Large intestine (tissue), 3 donors: ENCODE data around the gene PTPRM. TPM values are rescaled to one million over a fixed set of nuclear protein-coding genes. Genes with fewer than 3 reads are reported as not detected.

Experiments used
- DNase-seq, 2 donors: peaks; one replicate each; pipeline versions ENCODE4 v3.0.0 to v3.0.0-alpha.2; 2013
- H3K27ac ChIP-seq: one replicate; pipeline ENCODE4 v1.5.1; 2013; ENCODE audit warnings: low read length
- H3K27me3 ChIP-seq: 2 replicates; pipeline ENCODE4 v1.6.1; 2013; ENCODE audit warnings: low read length; ENCODE audit not compliant: control insufficient read depth, insufficient read depth
- H3K36me3 ChIP-seq: 2 replicates; pipeline ENCODE4 v1.6.1; 2013; ENCODE audit warnings: low read length; ENCODE audit not compliant: control insufficient read depth, insufficient read depth
- H3K4me1 ChIP-seq: one replicate; pipeline ENCODE4 v1.6.1; 2013; ENCODE audit warnings: low read length; ENCODE audit not compliant: control insufficient read depth, insufficient read depth
- H3K4me3 ChIP-seq: one replicate; pipeline ENCODE4 v1.5.1; 2013; ENCODE audit warnings: low read length
- H3K9me3 ChIP-seq: one replicate; pipeline ENCODE4 v1.6.1; 2013; ENCODE audit warnings: mild to moderate bottlenecking, low read depth, low read length, moderate library complexity; ENCODE audit not compliant: control insufficient read depth
- WGBS: methylation state at CpG from one replicate; pipeline ENCODE4 v1.1.5; 2013; ENCODE audit warnings: low lambda C conversion rate; ENCODE audit not compliant: insufficient coverage; 5-methylcytosine and 5-hydroxymethylcytosine counted together
- polyA plus RNA-seq: library from polyadenylated mRNA; unstranded; fragments of 120-200 nt; gene quantifications from one replicate; pipeline ENCODE4 v1.2.1, GENCODE V29; 2013

PTPRM gene
- polyA plus RNA-seq, 1 donor = 27.2 TPM

- Histone ChIP-seq H3K4me1 (no peaks in the 10 kb centered on the region), H3K36me3 (no peaks in the 10 kb centered on the region), H3K4me3 (no peak overlapping the region), H3K9me3 (no peaks in the 10 kb centered on the region), H3K27ac (no peak overlapping the region), H3K27me3 (no peaks in the 10 kb centered on the region)
- 80% methylated on average over 1 of the region's 5 CpGs for WGBS
- DNase-seq = no peak
Measured at GRCh38 chr18:7899078-7899477, 332.0 kb downstream of the PTPRM start.

- Histone ChIP-seq H3K4me3 (no peak overlapping the region), H3K27me3 (no peaks in the 10 kb centered on the region), H3K36me3 (no peaks in the 10 kb centered on the region), H3K27ac (no peak overlapping the region), H3K4me1 (no peaks in the 10 kb centered on the region), H3K9me3 (no peaks in the 10 kb centered on the region)
- no peak for DNase-seq
- 100% methylated on average over 2 of the region's 5 CpGs for WGBS
Measured at GRCh38 chr18:7900091-7900490, 333.0 kb downstream of the PTPRM start.

- no peak for DNase-seq
- Histone ChIP-seq H3K4me1 (no peaks in the 10 kb centered on the region), H3K9me3 (no peaks in the 10 kb centered on the region), H3K4me3 (no peak overlapping the region), H3K27me3 (no peaks in the 10 kb centered on the region), H3K36me3 (no peaks in the 10 kb centered on the region), H3K27ac (no peak overlapping the region)
- WGBS = no CpG with 5 or more reads among the region's 1 CpG
Measured at GRCh38 chr18:7901657-7902056, 334.5 kb downstream of the PTPRM start.

- 88% methylated on average over 4 of the region's 5 CpGs for WGBS
- H3K36me3 ChIP-seq = no peaks in the 10 kb centered on the region
Measured at GRCh38 chr18:7902399-7902839, 335.3 kb downstream of the PTPRM start.

GRCh38 chr18:7904529-7904928 lies 337.4 kb downstream of the PTPRM start:
- no peaks in the 10 kb centered on the region for H3K27me3 ChIP-seq
- no peaks in the 10 kb centered on the region for H3K4me1 ChIP-seq
- DNase-seq = no peak
- H3K4me3 ChIP-seq = no peak overlapping the region
- no peaks in the 10 kb centered on the region for H3K9me3 ChIP-seq
- no peaks in the 10 kb centered on the region for H3K36me3 ChIP-seq
- H3K27ac ChIP-seq = no peak overlapping the region
- 100% methylated on average over 1 of the region's 2 CpGs for WGBS

More at GRCh38 chr18:7902399-7902839, 335.3 kb downstream of the PTPRM start:
- Histone ChIP-seq H3K27me3 (no peaks in the 10 kb centered on the region), H3K4me3 (no peak overlapping the region), H3K27ac (no peak overlapping the region), H3K4me1 (no peaks in the 10 kb centered on the region), H3K9me3 (no peaks in the 10 kb centered on the region)
- peak in 1 of 2 donors; percentile 21 for DNase-seq

- Histone ChIP-seq H3K4me3 (no peak overlapping the region), H3K27me3 (no peaks in the 10 kb centered on the region), H3K9me3 (no peaks in the 10 kb centered on the region), H3K27ac (no peak overlapping the region), H3K36me3 (no peaks in the 10 kb centered on the region), H3K4me1 (no peaks in the 10 kb centered on the region)
- no peak for DNase-seq
- no CpG with 5 or more reads among the region's 1 CpG for WGBS
Measured at GRCh38 chr18:7908681-7909299, 341.7 kb downstream of the PTPRM start.

GRCh38 chr18:7914834-7915670 lies 347.9 kb downstream of the PTPRM start:
- 80% methylated on average over 1 of the region's 5 CpGs for WGBS
- H3K4me1 ChIP-seq = no peaks in the 10 kb centered on the region
- no peaks in the 10 kb centered on the region for H3K9me3 ChIP-seq
- no peak overlapping the region for H3K4me3 ChIP-seq
- DNase-seq = no peak
- no peaks in the 10 kb centered on the region for H3K36me3 ChIP-seq
- no peak overlapping the region for H3K27ac ChIP-seq
- H3K27me3 ChIP-seq = no peaks in the 10 kb centered on the region

GRCh38 chr18:7918701-7919100 lies 351.6 kb downstream of the PTPRM start:
- no peak overlapping the region for H3K27ac ChIP-seq
- H3K36me3 ChIP-seq = no peaks in the 10 kb centered on the region
- DNase-seq = no peak
- WGBS = no CpG with 5 or more reads among the region's 2 CpGs
- H3K9me3 ChIP-seq = no peaks in the 10 kb centered on the region
- no peaks in the 10 kb centered on the region for H3K27me3 ChIP-seq
- H3K4me1 ChIP-seq = no peaks in the 10 kb centered on the region
- no peak overlapping the region for H3K4me3 ChIP-seq

- WGBS = no CpG with 5 or more reads among the region's 2 CpGs
- Histone ChIP-seq H3K4me3 (no peak overlapping the region), H3K36me3 (no peaks in the 10 kb centered on the region), H3K4me1 (no peaks in the 10 kb centered on the region), H3K27me3 (no peaks in the 10 kb centered on the region), H3K27ac (no peak overlapping the region), H3K9me3 (no peaks in the 10 kb centered on the region)
- no peak for DNase-seq
Measured at GRCh38 chr18:7919565-7919964, 352.4 kb downstream of the PTPRM start.

GRCh38 chr18:7921938-7922587 lies 354.9 kb downstream of the PTPRM start:
- Histone ChIP-seq H3K4me3 (no peak overlapping the region), H3K27ac (no peak overlapping the region), H3K36me3 (no peaks in the 10 kb centered on the region), H3K27me3 (no peaks in the 10 kb centered on the region), H3K9me3 (no peaks in the 10 kb centered on the region), H3K4me1 (no peaks in the 10 kb centered on the region)
- DNase-seq = no peak
- no CpG with 5 or more reads among the region's 3 CpGs for WGBS
